ENCODE results near the gene MYO3B.

The MYO3B gene

GRCh38 chr2:170605862-170606261 lies 427.9 kb downstream of the MYO3B start:
- ChIA-PET POLR2A (no interaction called here), CTCF (no interaction called here)
- H3K27ac ChIP-seq (ENCODE audit: extremely low read depth, low read depth, low read length): no peak overlapping the region
- H3K36me3 ChIP-seq (ENCODE audit: control insufficient read depth in 2 of 2, insufficient read depth in 1 of 2, low read length in 2 of 2): no peaks in the 10 kb centered on the region
- H3K9me3 ChIP-seq (ENCODE audit: control insufficient read depth, insufficient read depth, low read depth, low read length): no peaks in the 10 kb centered on the region
- no peak overlapping the region for H3K4me3 ChIP-seq (ENCODE audit: low read depth, low read length)
- TF ChIP-seq ZNF48 (tag by site-specific recombination; IDR thresholded peaks at IDR 0.05) (no peak), ZNF280C (tag by site-specific recombination; IDR thresholded peaks at IDR 0.05) (no peak), ZNF530 (tag by site-specific recombination; IDR thresholded peaks at IDR 0.05; ENCODE audit: low read depth) (no peak), PRDM10 (tag by site-specific recombination; IDR thresholded peaks at IDR 0.05) (no peak), ZFP41 (tag by site-specific recombination; IDR thresholded peaks at IDR 0.05; ENCODE audit: borderline replicate concordance) (no peak), TCF7L2 (IDR thresholded peaks at IDR 0.05; ENCODE audit: borderline replicate concordance, low read depth, low read length) (no peak), ZNF266 (tag by site-specific recombination; IDR thresholded peaks at IDR 0.05; ENCODE audit: low read depth) (no peak), ZNF654 (tag by site-specific recombination; IDR thresholded peaks at IDR 0.05; ENCODE audit: low read depth) (no peak), ZBTB26 (tag by site-specific recombination; optimal IDR thresholded peaks at IDR 0.05) (no peak)
- H3K4me1 ChIP-seq (ENCODE audit: control insufficient read depth, insufficient read depth, low read length): no peaks in the 10 kb centered on the region

GRCh38 chr2:170607171-170607570 lies 429.2 kb downstream of the MYO3B start:
- ChIA-PET POLR2A (no interaction called here), CTCF (no interaction called here)
- Histone ChIP-seq H3K9me3 (ENCODE audit: control insufficient read depth, insufficient read depth, low read depth, low read length) (no peaks in the 10 kb centered on the region), H3K36me3 (ENCODE audit: control insufficient read depth in 2 of 2, insufficient read depth in 1 of 2, low read length in 2 of 2) (no peaks in the 10 kb centered on the region), H3K4me1 (ENCODE audit: control insufficient read depth, insufficient read depth, low read length) (no peaks in the 10 kb centered on the region), H3K4me3 (ENCODE audit: low read depth, low read length) (no peak overlapping the region), H3K27ac (ENCODE audit: extremely low read depth, low read depth, low read length) (no peak overlapping the region)
- TF ChIP-seq ZFHX2 (tag by site-specific recombination; conservative IDR thresholded peaks at IDR 0.05) (no peak), ZNF837 (tag by site-specific recombination; IDR thresholded peaks at IDR 0.05) (no peak), ZNF19 (tag by site-specific recombination; IDR thresholded peaks at IDR 0.05; ENCODE audit: low read depth) (no peak), HIC1 (tag by site-specific recombination; IDR thresholded peaks at IDR 0.05) (no peak), ZFP41 (tag by site-specific recombination; IDR thresholded peaks at IDR 0.05; ENCODE audit: borderline replicate concordance) (no peak), SP3 (tag by site-specific recombination; IDR thresholded peaks at IDR 0.05) (no peak), ZNF112 (tag by site-specific recombination; IDR thresholded peaks at IDR 0.05) (no peak), ZNF10 (tag by site-specific recombination; IDR thresholded peaks at IDR 0.05) (no peak), ZNF692 (tag by site-specific recombination; IDR thresholded peaks at IDR 0.05) (no peak)

Measured in HEK293 (cell line).